H1 (cell line): Measurements from ENCODE around the gene C1orf74. TPM values are rescaled to one million over a fixed set of nuclear protein-coding genes. Genes with fewer than 3 reads are reported as not detected.

ENCODE experiments used
- CTCF ChIA-PET: fragments of 300-600 bp; sonication (Branson Sonifier 250); formaldehyde crosslinking; loops from one replicate; lab custom pipeline; 2021; ENCODE audit not compliant: partially characterized antibody; lab: Charles Lee
- POLR2A ChIA-PET: fragments of 300-600 bp; sonication (Branson Sonifier 250); formaldehyde crosslinking; loops from one replicate; lab custom pipeline; 2021; ENCODE audit warnings: inconsistent platforms; ENCODE audit not compliant: partially characterized antibody; lab: Charles Lee
- DNase-seq, 2 experiments: peaks; one replicate each; pipeline versions ENCODE4 v3.0.0 to v3.0.0-alpha.2; 2010 to 2022; ENCODE audit warnings: low spot score in 2 of 2, low read depth in 1 of 2, mixed read lengths in 1 of 2
- FAIRE-seq: peaks from 2 replicates; lab custom pipeline; 2011; peaks lifted over from hg19 to GRCh38; lab: Jason Lieb, UNC
- H2AFZ ChIP-seq: 2 replicates; pipeline ENCODE4 v1.8.1; 2012; ENCODE audit warnings: low read length, inconsistent platforms
- H2AK5ac ChIP-seq: 2 replicates; pipeline ENCODE4 v1.6.1; 2013; ENCODE audit warnings: low read depth, low read length
- H2BK120ac ChIP-seq: replicated peaks from 2 replicates; pipeline ENCODE3; 2013; ENCODE audit warnings: low read depth, low read length, inconsistent platforms
- H2BK12ac ChIP-seq: 2 replicates; pipeline ENCODE4 v1.6.1; 2013; ENCODE audit warnings: low read depth, low read length
- H2BK15ac ChIP-seq: 2 replicates; pipeline ENCODE4 v1.6.1; 2013; ENCODE audit warnings: low read length
- H2BK20ac ChIP-seq: 2 replicates; pipeline ENCODE4 v1.6.1; 2013; ENCODE audit warnings: low read length
- H2BK5ac ChIP-seq: 2 replicates; pipeline ENCODE4 v1.6.1; 2013; ENCODE audit warnings: low read depth, low read length
- H3K14ac ChIP-seq: 2 replicates; pipeline ENCODE4 v1.6.1; 2013; ENCODE audit warnings: inconsistent platforms; ENCODE audit not compliant: insufficient read length
- H3K18ac ChIP-seq: 2 replicates; pipeline ENCODE4 v1.6.1; 2013; ENCODE audit warnings: low read length; ENCODE audit errors: extremely low read depth
- H3K23ac ChIP-seq: 2 replicates; pipeline ENCODE4 v1.6.1; 2013; ENCODE audit warnings: inconsistent platforms; ENCODE audit not compliant: insufficient read length
- H3K23me2 ChIP-seq: 2 replicates; pipeline ENCODE4 v1.6.1; 2013; ENCODE audit warnings: low read depth, low read length
- H3K27ac ChIP-seq: 2 replicates; pipeline ENCODE4 v1.6.1; 2011; ENCODE audit warnings: low read depth, low read length, inconsistent platforms
- H3K27me3 ChIP-seq, 4 experiments: replicated peaks in 1 of 4; 1 replicate in 1 of 4; 2 replicates in 3 of 4; pipeline versions ENCODE4 v1.6.1 to v1.8.1; 2011 to 2013; ENCODE audit warnings: low read length in 3 of 4, mild to moderate bottlenecking in 3 of 4, inconsistent platforms in 2 of 4, mixed read lengths in 2 of 4, moderate library complexity in 1 of 4; ENCODE audit not compliant: control insufficient read depth in 3 of 4, insufficient read depth in 3 of 4; ENCODE audit errors: extremely low read depth in 1 of 4
- H3K36me3 ChIP-seq, 4 experiments: 2 replicates each; pipeline versions ENCODE4 v1.6.1 to v1.8.1; 2011 to 2013; ENCODE audit warnings: mild to moderate bottlenecking in 4 of 4, low read length in 3 of 4, moderate library complexity in 2 of 4, control low read depth in 1 of 4, inconsistent platforms in 1 of 4; ENCODE audit not compliant: insufficient read depth in 4 of 4, control insufficient read depth in 2 of 4
- H3K4ac ChIP-seq: replicated peaks from 2 replicates; pipeline ENCODE3; 2013; ENCODE audit warnings: low read length, low read depth, mixed read lengths, inconsistent platforms; ENCODE audit not compliant: insufficient read length
- H3K4me1 ChIP-seq, 4 experiments: replicated peaks in 1 of 4; 1 replicate in 1 of 4; 2 replicates in 3 of 4; pipeline versions ENCODE4 v1.6.1 to v1.8.1; 2011 to 2013; ENCODE audit warnings: low read length in 3 of 4, inconsistent platforms in 2 of 4, mixed read lengths in 1 of 4; ENCODE audit not compliant: insufficient read depth in 4 of 4, control insufficient read depth in 3 of 4
- H3K4me2 ChIP-seq, 2 experiments: 2 replicates each; pipeline versions ENCODE4 v1.6.1 to v1.8.1; 2011 to 2013; ENCODE audit warnings: low read depth in 2 of 2, low read length in 2 of 2, control low read depth in 1 of 2, inconsistent platforms in 1 of 2, mild to moderate bottlenecking in 1 of 2; ENCODE audit not compliant: insufficient read depth in 1 of 2
- H3K4me3 ChIP-seq, 4 experiments: fragments of 200-600, 300-600 bp in 1 of 4; sonication (generic), shearing (Covaris generic), sonication (Bioruptor Twin) in 1 of 4; 2 replicates each; pipeline versions ENCODE4 v1.5.1 to v1.8.1; 2011 to 2016; ENCODE audit warnings: low read length in 4 of 4, low read depth in 3 of 4, control low read depth in 2 of 4, inconsistent platforms in 2 of 4, mild to moderate bottlenecking in 2 of 4, mixed read lengths in 1 of 4, moderate library complexity in 1 of 4; ENCODE audit not compliant: insufficient read depth in 2 of 4; ENCODE audit errors: extremely low read depth in 1 of 4
- H3K56ac ChIP-seq: replicated peaks from 2 replicates; pipeline ENCODE3; 2013; ENCODE audit warnings: low read depth, mild to moderate bottlenecking, mixed read lengths, low read length, inconsistent platforms; ENCODE audit not compliant: insufficient read length
- H3K79me1 ChIP-seq: 2 replicates; pipeline ENCODE4 v1.6.1; 2013; ENCODE audit warnings: low read depth, low read length, control low read depth
- H3K79me2 ChIP-seq, 2 experiments: 2 replicates each; pipeline versions ENCODE4 v1.6.1 to v1.8.1; 2012 to 2013; ENCODE audit warnings: low read length in 2 of 2, mild to moderate bottlenecking in 2 of 2, inconsistent platforms in 1 of 2; ENCODE audit not compliant: insufficient read depth in 2 of 2, control insufficient read depth in 1 of 2
- H3K9ac ChIP-seq, 4 experiments: replicated peaks in 1 of 4; 1 replicate in 1 of 4; 2 replicates in 3 of 4; pipeline versions ENCODE4 v1.6.1 to v1.8.1; 2011 to 2013; ENCODE audit warnings: low read depth in 3 of 4, low read length in 3 of 4, control low read depth in 2 of 4, mild to moderate bottlenecking in 2 of 4, moderate library complexity in 2 of 4, inconsistent platforms in 1 of 4; ENCODE audit errors: extremely low read depth in 1 of 4
- H3K9me3 ChIP-seq, 2 experiments: 2 replicates each; pipeline versions ENCODE4 v1.6.1 to v1.8.1; 2012 to 2013; ENCODE audit warnings: mild to moderate bottlenecking in 2 of 2, moderate library complexity in 2 of 2, control low read depth in 1 of 2, inconsistent platforms in 1 of 2, low read depth in 1 of 2, low read length in 1 of 2, mixed read lengths in 1 of 2; ENCODE audit not compliant: insufficient read depth in 2 of 2
- H4K20me1 ChIP-seq, 2 experiments: replicated peaks in 1 of 2; 2 replicates each; pipeline versions ENCODE3 to v1.8.1; 2011 to 2013; ENCODE audit warnings: inconsistent platforms in 2 of 2, low read length in 2 of 2, mild to moderate bottlenecking in 1 of 2; ENCODE audit not compliant: insufficient read depth in 2 of 2, control insufficient read depth in 1 of 2
- H4K5ac ChIP-seq: 2 replicates; pipeline ENCODE4 v1.6.1; 2013; ENCODE audit warnings: low read length, low read depth, mixed read lengths, inconsistent platforms; ENCODE audit not compliant: insufficient read length
- H4K8ac ChIP-seq: 2 replicates; pipeline ENCODE4 v1.8.0; 2013; ENCODE audit warnings: mild to moderate bottlenecking, moderate library complexity, low read length, inconsistent platforms; ENCODE audit not compliant: insufficient read depth; ENCODE audit errors: extremely low read depth
- H4K91ac ChIP-seq: replicated peaks from 2 replicates; pipeline ENCODE3; 2013; ENCODE audit warnings: low read length, mixed read lengths, inconsistent platforms; ENCODE audit not compliant: insufficient read length
- CBX5 ChIP-seq: fragments of 300-800, 300-1000 bp; sonication (generic); IDR thresholded peaks from 2 replicates; pipeline ENCODE4 v1.7.1; 2016; ENCODE audit warnings: antibody characterized with exemption, low read length, low read depth
- CBX8 ChIP-seq: fragments of 300-800, 300-1000 bp; sonication (generic); IDR thresholded peaks from 2 replicates; pipeline ENCODE4 v1.7.1; 2016; ENCODE audit warnings: low read depth, low read length, borderline replicate concordance
- JUN ChIP-seq: IDR thresholded peaks from 2 replicates; pipeline ENCODE4 v1.6.1; 2011; ENCODE audit warnings: low read depth, mild to moderate bottlenecking, improper control_type of control experiment, low read length
- NRF1 ChIP-seq: IDR thresholded peaks from 2 replicates; pipeline ENCODE4 v1.6.1; 2011; ENCODE audit warnings: mild to moderate bottlenecking, low read depth, low read length, improper control_type of control experiment
- PHF8 ChIP-seq: fragments of 200-600 bp; sonication (generic); conservative IDR thresholded peaks from 2 replicates; pipeline ENCODE4 v1.7.1; 2012; ENCODE audit warnings: low read depth, mild to moderate bottlenecking, inconsistent platforms, low read length, moderate library complexity
- POLR2AphosphoS5 ChIP-seq: IDR thresholded peaks from 2 replicates; pipeline ENCODE4 v1.6.1; 2011; ENCODE audit warnings: low read depth, low read length
- POU5F1 ChIP-seq: IDR thresholded peaks from 2 replicates; pipeline ENCODE4 v1.6.1; 2011; ENCODE audit warnings: low read depth, mild to moderate bottlenecking, low read length, moderate library complexity
- TBP ChIP-seq: IDR thresholded peaks from 2 replicates; pipeline ENCODE4 v1.6.1; 2011; ENCODE audit warnings: low read depth, low read length, improper control_type of control experiment
- WGBS, 2 experiments: shearing (Covaris generic) in 1 of 2; methylation state at CpG; one replicate each; pipeline versions ENCODE4 v1.1.6 to v1.1.7; 2013 to 2015; ENCODE audit warnings: low lambda C conversion rate in 2 of 2, mixed read lengths in 2 of 2, inconsistent platforms in 1 of 2, low coverage in 1 of 2, missing lambda C conversion rate in 1 of 2; ENCODE audit not compliant: insufficient replicate concordance in 2 of 2, insufficient coverage in 1 of 2, insufficient read length in 1 of 2; ENCODE audit errors: extremely low coverage in 1 of 2, missing lambda C conversion rate in 1 of 2; 5-methylcytosine and 5-hydroxymethylcytosine counted together
- polyA plus RNA-seq, 7 experiments: library from polyadenylated mRNA; depleted of rRNA in 3 of 7; stranded (reverse) in 5 of 7; unstranded in 2 of 7; fragments of >200 nt in 5 of 7; fragments of 200-250 nt in 2 of 7; gene quantifications; 1 replicate in 5 of 7; 2 replicates in 1 of 7; 4 replicates in 1 of 7; pipeline versions ENCODE4 v1.2.1 to v1.2.3, GENCODE V29; 2011 to 2013; ENCODE audit warnings: missing spikeins in 2 of 7, mixed read lengths in 2 of 7
- total RNA-seq: library from RNA; stranded (reverse); fragmentation: NEBNext Ultra II Directional; extraction: Animal tissue kit (Norgen Biotek cat#: 25700); gene quantifications from 2 replicates; pipeline ENCODE4 v1.2.1, GENCODE V29; 2021

C1orf74 gene
- total and polyA plus RNA-seq, 2 of the 8 experiments (the other 6 are each of a cell fraction or from before 2014, with no cell fraction given): 3.1 to 3.9 TPM

DNA sequence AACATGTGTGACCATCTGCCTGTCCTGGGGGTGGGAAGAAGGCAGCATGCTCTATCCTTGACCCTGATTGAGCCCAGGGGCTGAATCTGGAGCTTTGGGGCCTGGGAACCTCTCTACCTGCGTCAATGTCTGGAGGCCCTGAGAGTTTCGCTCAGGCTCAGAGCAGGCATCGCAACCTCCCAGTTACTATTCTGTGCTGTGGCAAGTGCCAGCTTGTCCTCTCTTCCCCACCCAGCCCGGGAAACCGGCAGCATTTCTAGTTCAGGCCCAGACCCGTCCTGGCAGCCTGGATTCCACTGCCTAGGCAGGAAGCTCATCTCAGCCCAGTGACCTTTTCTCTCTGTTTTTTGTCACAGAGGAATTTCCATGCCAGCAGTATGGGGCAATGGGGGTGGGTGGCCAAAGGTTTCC is 31.6 kb upstream of the C1orf74 start:
- no peaks in the 10 kb centered on the region for H3K36me3 ChIP-seq

More for the DNA sequence above, 31.6 kb upstream of the C1orf74 start:
- H3K4me2 ChIP-seq: no peak overlapping the region
- H3K9me3 ChIP-seq: no peaks in the 10 kb centered on the region
- CTCF ChIA-PET: interaction anchor here (0.7 to 11.7 kb wide), 8 partner anchors 7 to 689 kb away, joined by 4 to 254 read pairs (median 4); partner anchors contain the start of genes IRF6 and UTP25
- no peak for DNase-seq
- peaks cover 0 to 2% (median 0%) of the 10 kb centered on the region in 4 experiments; a peak in 3 of 7 replicates for H3K4me1 ChIP-seq
- H3K27ac ChIP-seq: no peak overlapping the region
- H4K91ac ChIP-seq: peak overlapping the region; percentile 5
- H4K5ac ChIP-seq: no peak overlapping the region
- no peak overlapping the region for H2BK15ac ChIP-seq
- POLR2A ChIA-PET: interaction anchor here (0.8 to 2.0 kb wide), 2 partner anchors 8 to 11 kb away, joined by 3 to 4 read pairs; partner anchors contain the start of gene UTP25
- WGBS, 2 experiments: 95% methylated on average over 6 of the region's 6 CpGs; no CpG with 5 or more reads in 1 of the 2 experiments
- no peak overlapping the region for H2AK5ac ChIP-seq
- no peak overlapping the region for H3K23ac ChIP-seq
- H4K8ac ChIP-seq: no peak overlapping the region
- TF ChIP-seq POLR2AphosphoS5: no peak
- TF ChIP-seq NRF1: no peak
- no peak for TF ChIP-seq CBX5
- TF ChIP-seq CBX8: no peak
- TF ChIP-seq JUN: no peak
- TF ChIP-seq PHF8: no peak
- TF ChIP-seq TBP: no peak
- TF ChIP-seq POU5F1: no peak
- TF ChIP-seq, all 59 proteins: peak for 0
- Histone ChIP-seq H3K79me2 (no peaks in the 10 kb centered on the region), H3K27me3 (no peaks in the 10 kb centered on the region; a peak in 1 of 7 replicates), H2BK5ac (no peak overlapping the region; the same call in 1 of the 2 replicates), H3K23me2 (no peaks in the 10 kb centered on the region), H2BK120ac (no peak overlapping the region), H2BK12ac (0 out of 2 replicates have a peak overlapping the region, but pooled peaks have one; percentile 39), H3K79me1 (no peaks in the 10 kb centered on the region), H3K9ac (0 out of 7 replicates have a peak overlapping the region, but pooled peaks of 1 of the 4 experiments have one; percentile 32), H3K18ac (no peak overlapping the region), H3K56ac (no peak overlapping the region), H2AFZ (peak overlapping the region; percentile 14; the same call in 1 of the 2 replicates), H3K4ac (no peak overlapping the region), H3K14ac (no peak overlapping the region), H3K4me3 (no peak overlapping the region), H4K20me1 (no peaks in the 10 kb centered on the region), H2BK20ac (no peak overlapping the region)
- no peak for FAIRE-seq
